Measurements from ENCODE around the gene DIPK1B.

The DIPK1B gene

GRCh38 chr9:136714096-136714892 is 1.9 kb downstream of the DIPK1B start:
- DNase-seq (ENCODE audit: low read depth) = no peak
- TF ChIP-seq CTCF (IDR thresholded peaks at IDR 0.05; ENCODE audit: control insufficient read depth, insufficient read depth, low read depth, low read length, missing control alignments) = no peak
- no peak overlapping the region for H3K4me3 ChIP-seq (ENCODE audit: control insufficient read depth, low read depth, low read length)

DNA sequence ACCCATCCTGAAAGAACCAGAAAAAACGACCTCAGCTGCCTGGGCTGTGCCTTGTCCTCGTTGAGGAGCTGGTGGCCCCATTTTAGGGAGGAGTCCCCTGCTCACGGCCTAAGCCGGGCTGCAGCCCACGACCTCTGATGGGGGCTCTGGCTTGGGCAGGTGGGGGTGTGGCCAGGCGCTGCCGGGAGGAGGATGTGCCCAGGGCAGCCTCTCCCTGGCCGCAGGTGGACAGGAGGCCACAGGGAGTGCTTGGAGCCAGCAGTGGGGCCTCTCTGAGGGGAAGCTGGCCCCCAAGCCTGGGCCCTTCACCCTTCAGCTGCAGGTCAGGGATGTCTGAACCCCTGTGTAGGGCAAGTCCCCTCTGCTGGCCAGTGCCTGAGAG is 2.5 kb downstream of the DIPK1B start:
- no peak overlapping the region for H3K4me3 ChIP-seq (ENCODE audit: control insufficient read depth, low read depth, low read length)
- DNase-seq (ENCODE audit: low read depth) = no peak
- TF ChIP-seq CTCF (IDR thresholded peaks at IDR 0.05; ENCODE audit: control insufficient read depth, insufficient read depth, low read depth, low read length, missing control alignments) = no peak

GRCh38 chr9:136717399-136717798 is 5.0 kb downstream of the DIPK1B start:
- DNase-seq (ENCODE audit: low read depth) = no peak
- no peak overlapping the region for H3K4me3 ChIP-seq (ENCODE audit: control insufficient read depth, low read depth, low read length)
- TF ChIP-seq CTCF (IDR thresholded peaks at IDR 0.05; ENCODE audit: control insufficient read depth, insufficient read depth, low read depth, low read length, missing control alignments) = no peak

GRCh38 chr9:136718345-136719194 is 6.2 kb downstream of the DIPK1B start:
- no peak for TF ChIP-seq CTCF (IDR thresholded peaks at IDR 0.05; ENCODE audit: control insufficient read depth, insufficient read depth, low read depth, low read length, missing control alignments)
- DNase-seq (ENCODE audit: low read depth) = no peak
- H3K4me3 ChIP-seq (ENCODE audit: control insufficient read depth, low read depth, low read length) = no peak overlapping the region

- H3K4me3 ChIP-seq (ENCODE audit: control insufficient read depth, low read depth, low read length) = no peak overlapping the region
- DNase-seq (ENCODE audit: low read depth) = no peak
- TF ChIP-seq CTCF (IDR thresholded peaks at IDR 0.05; ENCODE audit: control insufficient read depth, insufficient read depth, low read depth, low read length, missing control alignments) = no peak
Measured at GRCh38 chr9:136719195-136719880, 7.0 kb downstream of the DIPK1B start.

DNA sequence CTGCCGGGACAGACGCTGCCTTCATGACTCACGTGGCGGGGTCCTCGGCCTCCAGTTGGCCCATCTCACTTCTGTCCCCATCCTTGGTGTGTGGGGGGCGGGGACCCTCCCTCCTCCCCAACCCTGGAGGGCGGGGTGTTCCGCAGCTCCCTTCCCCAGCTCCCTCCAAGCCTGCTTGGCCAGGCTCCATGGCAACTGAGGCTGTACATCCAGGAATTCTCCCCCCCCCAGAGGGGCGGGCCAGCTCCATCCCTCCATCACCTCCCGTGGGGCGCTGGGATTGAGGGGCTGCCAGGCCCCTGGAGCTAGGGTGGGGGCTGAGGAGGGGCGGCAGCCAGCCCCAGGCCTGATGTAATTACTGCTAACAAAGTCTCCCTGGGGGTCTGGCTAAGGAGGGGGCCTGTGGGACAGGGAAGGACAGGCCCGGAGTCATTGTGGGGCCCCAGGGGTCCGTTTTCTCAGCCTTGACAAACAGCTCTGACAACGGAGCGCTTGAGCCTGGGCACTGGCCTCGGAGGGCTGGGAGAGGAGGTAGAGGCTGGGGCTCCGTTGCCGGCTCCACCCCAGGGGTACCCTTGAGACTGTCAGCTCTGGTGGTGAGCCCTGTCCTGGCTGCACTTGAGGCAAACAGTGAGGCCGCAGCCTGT is 8.0 kb downstream of the DIPK1B start:
- DNase-seq (ENCODE audit: low read depth) = no peak
- no peak for TF ChIP-seq CTCF (IDR thresholded peaks at IDR 0.05; ENCODE audit: control insufficient read depth, insufficient read depth, low read depth, low read length, missing control alignments)
- no peak overlapping the region for H3K4me3 ChIP-seq (ENCODE audit: control insufficient read depth, low read depth, low read length)
